B cell (primary cell): ENCODE results near the gene OR1A1. TPM values are rescaled to one million over a fixed set of nuclear protein-coding genes. Genes with fewer than 3 reads are reported as not detected.

Source experiments
- ATAC-seq: fragments of 200-7000 bp; cut with Tn5 transposase; one replicate; pipeline ENCODE4 v1.10.0; 2021; ENCODE audit warnings: low read depth, mild to moderate bottlenecking, moderate number of reproducible peaks, moderate library complexity
- CTCF ChIA-PET: fragments of 350-600 bp; sonication (Branson Sonifier 250); formaldehyde crosslinking; loops from one replicate; lab custom pipeline; 2021; ENCODE audit warnings: antibody characterized with exemption, inconsistent platforms; lab: Charles Lee
- POLR2A ChIA-PET: fragments of 350-600 bp; sonication (Branson Sonifier 250); formaldehyde crosslinking; loops from one replicate; lab custom pipeline; 2021; ENCODE audit warnings: antibody characterized with exemption; lab: Charles Lee
- DNase-seq: peaks from one replicate; pipeline ENCODE4 v3.0.0; 2013
- H2AFZ ChIP-seq: 2 replicates; pipeline ENCODE4 v1.6.1; 2012; ENCODE audit warnings: mild to moderate bottlenecking, low read depth, low read length; ENCODE audit not compliant: insufficient read depth, poor library complexity, severe bottlenecking
- H3K27ac ChIP-seq, 2 donors: 1 replicate in 1 of 2; 2 replicates in 1 of 2; pipeline ENCODE4 v1.5.1; 2012 to 2013; ENCODE audit warnings: low read length in 2 of 2, mild to moderate bottlenecking in 2 of 2, moderate library complexity in 1 of 2
- H3K27me3 ChIP-seq, 4 experiments: fragments of 200-600 bp in 1 of 4; sonication (generic) in 1 of 4; replicated peaks in 1 of 4; 1 replicate in 2 of 4; 2 replicates in 2 of 4; pipeline versions ENCODE4 v1.6.1 to v1.7.0; 2013 to 2016; ENCODE audit warnings: low read length in 3 of 4, mild to moderate bottlenecking in 2 of 4, mixed read lengths in 1 of 4, moderate library complexity in 1 of 4; ENCODE audit not compliant: insufficient read depth in 4 of 4, control insufficient read depth in 3 of 4; ENCODE audit errors: control extremely low read depth in 1 of 4
- H3K36me3 ChIP-seq, 2 experiments: replicated peaks in 1 of 2; 1 replicate in 1 of 2; 2 replicates in 1 of 2; pipeline versions ENCODE4 v1.6.1 to v1.7.1; 2013; ENCODE audit warnings: low read length in 1 of 2; ENCODE audit not compliant: insufficient read depth in 2 of 2, control insufficient read depth in 1 of 2; ENCODE audit errors: control extremely low read depth in 1 of 2, extremely low read depth in 1 of 2
- H3K4me1 ChIP-seq, 2 donors: fragments of 200-600 bp in 1 of 2; sonication (generic) in 1 of 2; 1 replicate in 1 of 2; 2 replicates in 1 of 2; pipeline versions ENCODE4 v1.5.1 to v1.6.1; 2013 to 2017; ENCODE audit warnings: low read length in 2 of 2; ENCODE audit not compliant: control insufficient read depth in 2 of 2, insufficient read depth in 2 of 2
- H3K4me2 ChIP-seq: replicated peaks from 2 replicates; pipeline ENCODE3; 2012; ENCODE audit warnings: mild to moderate bottlenecking, low read depth, low read length; ENCODE audit not compliant: poor library complexity, severe bottlenecking
- H3K4me3 ChIP-seq, 5 experiments: fragments of 200-600 bp in 1 of 5; sonication (generic) in 1 of 5; 1 replicate in 3 of 5; 2 replicates in 2 of 5; pipeline versions ENCODE4 v1.5.1 to v1.7.0; 2011 to 2016; ENCODE audit warnings: low read length in 4 of 5, mild to moderate bottlenecking in 4 of 5, low read depth in 2 of 5, control low read depth in 1 of 5, moderate library complexity in 1 of 5; ENCODE audit not compliant: insufficient read depth in 1 of 5; ENCODE audit errors: control extremely low read depth in 1 of 5, extremely low read depth in 1 of 5
- H3K79me2 ChIP-seq: fragments of 200-600 bp; sonication (generic); one replicate; pipeline ENCODE4 v1.6.0; 2016; ENCODE audit warnings: low read length; ENCODE audit not compliant: control insufficient read depth, insufficient read depth
- H3K9ac ChIP-seq: fragments of 200-600 bp; sonication (generic); 2 replicates; pipeline ENCODE4 v1.6.1; 2017; ENCODE audit warnings: mild to moderate bottlenecking, low read length, moderate library complexity
- H3K9me3 ChIP-seq, 3 donors: one replicate each; pipeline versions ENCODE4 v1.6.1 to v1.7.1; 2013; ENCODE audit warnings: low read length in 2 of 3; ENCODE audit not compliant: control insufficient read depth in 2 of 3, insufficient read depth in 1 of 3; ENCODE audit errors: control extremely low read depth in 1 of 3
- H4K20me1 ChIP-seq: 2 replicates; pipeline ENCODE4 v1.6.0; 2012; ENCODE audit warnings: mild to moderate bottlenecking, low read length; ENCODE audit not compliant: insufficient read depth, control insufficient read depth, poor library complexity, severe bottlenecking
- H3K27ac Mint-ChIP-seq: one replicate; pipeline ENCODE4 v1.8.0; 2021; ENCODE audit warnings: mixed read lengths
- H3K27me3 Mint-ChIP-seq: one replicate; pipeline ENCODE4 v1.8.0; 2021; ENCODE audit warnings: mixed read lengths
- H3K4me1 Mint-ChIP-seq: one replicate; pipeline ENCODE4 v1.8.0; 2021; ENCODE audit warnings: mixed read lengths
- H3K4me3 Mint-ChIP-seq: one replicate; pipeline ENCODE4 v1.8.0; 2021; ENCODE audit warnings: mixed read lengths
- H3K9me3 Mint-ChIP-seq: one replicate; pipeline ENCODE4 v1.8.0; 2022; ENCODE audit warnings: mixed read lengths; ENCODE audit not compliant: insufficient read depth
- EZH2 ChIP-seq: IDR thresholded peaks from 2 replicates; pipeline ENCODE4 v1.6.1; 2012; ENCODE audit warnings: borderline replicate concordance, low read depth, mild to moderate bottlenecking, moderate library complexity, low read length; ENCODE audit not compliant: insufficient read depth, poor library complexity, severe bottlenecking
- WGBS: methylation state at CpG from one replicate; pipeline ENCODE4 v1.1.5; 2013; ENCODE audit warnings: missing lambda C conversion rate; ENCODE audit not compliant: insufficient coverage; 5-methylcytosine and 5-hydroxymethylcytosine counted together
- intact Hi-C: fragments of 100-400 bp; cut with micrococcal nuclease; formaldehyde crosslinking; loops from one replicate; pipeline ENCODE4 v1.10.0; 2022
- polyA minus RNA-seq: library from RNA; depleted of rRNA, polyadenylated mRNA; stranded (reverse); fragments of >200 nt; gene quantifications from 2 replicates; pipeline ENCODE4 v1.2.3, GENCODE V29; 2012
- polyA plus RNA-seq: library from polyadenylated mRNA; depleted of rRNA; stranded (reverse); fragments of >200 nt; gene quantifications from 2 replicates; pipeline ENCODE4 v1.2.3, GENCODE V29; 2012
- total RNA-seq, 2 donors: library from RNA; stranded (reverse); fragments of 120-200 nt in 1 of 2; gene quantifications; 1 replicate in 1 of 2; 2 replicates in 1 of 2; pipeline versions ENCODE4 v1.2.3 to v1.2.4, GENCODE V29; 2013 to 2022
- TF ChIP-seq, protein P1 (sequence below): fragments of 200-600 bp; IDR thresholded peaks from one replicate; pipeline ENCODE4 v1.8.0; 2022; ENCODE audit warnings: antibody characterized with exemption, mild to moderate bottlenecking

OR1A1 gene, protein sequence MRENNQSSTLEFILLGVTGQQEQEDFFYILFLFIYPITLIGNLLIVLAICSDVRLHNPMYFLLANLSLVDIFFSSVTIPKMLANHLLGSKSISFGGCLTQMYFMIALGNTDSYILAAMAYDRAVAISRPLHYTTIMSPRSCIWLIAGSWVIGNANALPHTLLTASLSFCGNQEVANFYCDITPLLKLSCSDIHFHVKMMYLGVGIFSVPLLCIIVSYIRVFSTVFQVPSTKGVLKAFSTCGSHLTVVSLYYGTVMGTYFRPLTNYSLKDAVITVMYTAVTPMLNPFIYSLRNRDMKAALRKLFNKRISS
- total RNA-seq (not detected in 2 replicates), polyA plus RNA-seq (not detected in 2 replicates), polyA minus RNA-seq (0.14 TPM in 1 of 2 replicates, not detected in the other)
- total RNA-seq (2013): not detected

- no peak within 1 kb of the TSS for H3K4me3 ChIP-seq
- TF ChIP-seq, protein P1, sequence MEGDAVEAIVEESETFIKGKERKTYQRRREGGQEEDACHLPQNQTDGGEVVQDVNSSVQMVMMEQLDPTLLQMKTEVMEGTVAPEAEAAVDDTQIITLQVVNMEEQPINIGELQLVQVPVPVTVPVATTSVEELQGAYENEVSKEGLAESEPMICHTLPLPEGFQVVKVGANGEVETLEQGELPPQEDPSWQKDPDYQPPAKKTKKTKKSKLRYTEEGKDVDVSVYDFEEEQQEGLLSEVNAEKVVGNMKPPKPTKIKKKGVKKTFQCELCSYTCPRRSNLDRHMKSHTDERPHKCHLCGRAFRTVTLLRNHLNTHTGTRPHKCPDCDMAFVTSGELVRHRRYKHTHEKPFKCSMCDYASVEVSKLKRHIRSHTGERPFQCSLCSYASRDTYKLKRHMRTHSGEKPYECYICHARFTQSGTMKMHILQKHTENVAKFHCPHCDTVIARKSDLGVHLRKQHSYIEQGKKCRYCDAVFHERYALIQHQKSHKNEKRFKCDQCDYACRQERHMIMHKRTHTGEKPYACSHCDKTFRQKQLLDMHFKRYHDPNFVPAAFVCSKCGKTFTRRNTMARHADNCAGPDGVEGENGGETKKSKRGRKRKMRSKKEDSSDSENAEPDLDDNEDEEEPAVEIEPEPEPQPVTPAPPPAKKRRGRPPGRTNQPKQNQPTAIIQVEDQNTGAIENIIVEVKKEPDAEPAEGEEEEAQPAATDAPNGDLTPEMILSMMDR: no peak
- no peak for TF ChIP-seq EZH2
- H3K9ac ChIP-seq: no peak within 1 kb of the TSS
- H3K4me1 ChIP-seq: no peaks in the 10 kb centered on the region
- no peaks in the 10 kb centered on the region for H3K79me2 ChIP-seq
- no peak within 1 kb of the TSS for H3K27ac Mint-ChIP-seq
- intact Hi-C loops: no loop called here
- POLR2A ChIA-PET: no interaction called here
- H4K20me1 ChIP-seq: no peaks in the 10 kb centered on the region
- no peak within 1 kb of the TSS for H2AFZ ChIP-seq
- DNase-seq (no peak), ATAC-seq (no peak)
- no peaks in the 10 kb centered on the region for H3K36me3 ChIP-seq
- H3K9me3 ChIP-seq: peaks cover under 1 to 3% (median under 1%) of the 10 kb centered on the region in 3 donors
- no peak within 1 kb of the TSS for H3K4me3 Mint-ChIP-seq
- no peak within 1 kb of the TSS for H3K27ac ChIP-seq
- no peaks in the 10 kb centered on the region for H3K9me3 Mint-ChIP-seq
- H3K4me1 Mint-ChIP-seq: no peaks in the 10 kb centered on the region
- H3K27me3 Mint-ChIP-seq: peaks cover 5% of the 10 kb centered on the region
- CTCF ChIA-PET: no interaction called here
- no peaks in the 10 kb centered on the region for H3K27me3 ChIP-seq
- WGBS: 90% methylated on average over 5 of the region's 7 CpGs
- H3K4me2 ChIP-seq: no peak within 1 kb of the TSS
These were observed at the start of gene OR1A1 for GRCh38 chr17:3207367-3207766. TSS of gene OR1A1 (plus strand) at chr17:3207667. CDS start at chr17:3215621, 7,954 bp downstream.

- WGBS: 0% methylated on average over 3 of the region's 5 CpGs
- peak overlapping the region; percentile 28 to 68 for H3K27ac ChIP-seq
- no peak for TF ChIP-seq EZH2
- TF ChIP-seq, protein P1: no peak
- H3K36me3 ChIP-seq: no peaks in the 10 kb centered on the region
- ATAC-seq (peak; percentile 89), DNase-seq (peak; percentile 79)
- no peaks in the 10 kb centered on the region for H3K79me2 ChIP-seq
- peak overlapping the region; percentile 72 for H3K27ac Mint-ChIP-seq
- ChIA-PET POLR2A (no interaction called here), CTCF (no interaction called here)
- peaks cover 14 to 15% of the 10 kb centered on the region in 2 donors for H3K4me1 ChIP-seq
- H3K9me3 Mint-ChIP-seq: peaks cover 8% of the 10 kb centered on the region
- peaks cover 0 to 17% (median 13%) of the 10 kb centered on the region in 3 donors for H3K9me3 ChIP-seq
- peak overlapping the region in 1 of 5 experiments; percentile 43 for H3K4me3 ChIP-seq
- no peaks in the 10 kb centered on the region for H4K20me1 ChIP-seq
- H3K4me2 ChIP-seq: peak overlapping the region; percentile 57
- H3K4me1 Mint-ChIP-seq: peaks cover 15% of the 10 kb centered on the region
- peak overlapping the region; percentile 5 for H2AFZ ChIP-seq
- H3K27me3 Mint-ChIP-seq: peaks cover 13% of the 10 kb centered on the region
- peak overlapping the region; percentile 11 for H3K9ac ChIP-seq
- intact Hi-C loops: no loop called here
- peaks cover 0 to 7% (median 1%) of the 10 kb centered on the region in 4 experiments for H3K27me3 ChIP-seq
- H3K4me3 Mint-ChIP-seq: peak overlapping the region; percentile 40
These were observed 39.9 kb upstream of the OR1A1 start for GRCh38 chr17:3167574-3167973.
